Measurements from ENCODE around the gene LAMC3.
"Not testable (repeated sequence)": the region's sequence is repeated elsewhere in the genome, so short reads cannot be mapped to it uniquely, and the experiment has no call there.

LAMC3 gene

DNA sequence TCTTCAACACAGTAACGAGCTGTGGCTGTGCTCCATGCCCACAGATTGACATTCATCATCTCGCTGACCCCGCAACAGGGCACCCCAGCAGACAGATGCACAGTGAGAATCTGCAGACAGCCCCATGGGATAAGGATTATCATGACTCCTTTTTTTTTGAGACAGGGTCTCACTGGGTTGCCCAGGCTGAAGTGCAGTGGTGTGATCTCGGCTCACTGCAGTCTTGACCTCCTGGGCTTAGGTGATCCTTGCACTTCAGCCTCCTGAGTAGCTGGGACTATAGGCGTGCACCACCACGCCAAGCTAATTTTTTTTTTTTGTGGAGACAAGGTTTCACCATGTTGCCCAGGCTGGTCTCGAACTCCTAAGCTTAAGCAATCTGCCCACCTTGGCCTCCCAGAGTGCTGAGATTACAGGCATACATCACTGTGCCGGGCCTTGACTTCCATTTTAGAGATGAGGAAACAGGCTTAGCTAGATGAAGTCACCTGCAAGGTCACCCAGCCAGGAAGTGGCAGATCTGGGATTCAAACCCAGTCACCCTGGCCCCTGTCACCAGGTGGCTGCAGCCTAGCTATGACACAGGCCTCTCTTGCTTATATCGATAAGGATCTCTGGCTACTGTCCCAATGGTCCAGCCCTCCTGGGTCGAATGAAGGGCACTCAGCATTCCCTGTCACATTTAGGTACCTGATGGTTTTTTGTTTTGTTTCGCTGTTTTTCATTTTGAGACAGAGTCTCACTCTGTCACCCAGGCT, 92.4 kb downstream of the LAMC3 start:
- no peak for DNase-seq

DNA sequence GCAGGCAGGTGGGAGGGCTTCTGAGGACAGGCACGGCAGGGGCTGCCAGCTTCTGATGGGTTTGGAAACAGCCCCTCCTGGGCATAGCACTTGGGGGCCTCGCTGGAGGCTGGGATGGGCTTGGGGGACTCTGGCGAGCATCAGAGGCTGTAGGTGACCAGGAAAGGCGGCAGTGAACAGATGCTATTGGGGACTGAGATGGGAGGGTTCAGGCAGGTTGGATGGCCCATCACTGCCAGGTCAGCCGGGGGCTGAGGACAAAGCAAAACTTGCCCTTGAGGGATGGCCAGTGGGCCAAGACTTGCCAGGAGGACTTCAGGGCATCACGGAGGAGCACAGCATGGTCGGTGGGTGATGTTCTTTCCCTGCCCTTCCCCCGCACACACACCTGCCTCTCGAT, 94.0 kb downstream of the LAMC3 start:
- no peak for DNase-seq

DNA sequence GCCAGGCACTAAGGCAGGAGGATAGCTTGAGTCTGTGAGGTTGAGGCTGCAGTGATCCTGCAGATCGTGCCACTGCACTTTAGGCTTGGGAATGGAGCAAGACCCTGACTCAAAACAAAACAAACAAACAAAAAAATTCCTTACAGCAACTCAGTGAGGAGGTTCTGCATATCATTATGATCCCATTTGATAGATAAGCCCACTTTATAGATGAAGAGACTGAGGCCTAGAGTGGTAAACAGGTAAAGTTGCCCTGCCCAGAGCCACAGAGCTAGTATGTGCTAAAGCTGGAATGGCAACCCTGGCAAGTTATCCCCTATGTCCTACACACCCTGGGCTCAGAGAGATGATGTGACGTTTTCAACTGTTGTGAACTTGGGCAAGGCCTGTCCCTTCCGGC, 94.6 kb downstream of the LAMC3 start:
- DNase-seq = no peak

- DNase-seq = no peak
These were observed 95.2 kb downstream of the LAMC3 start for GRCh38 chr9:131104016-131104740.

DNA sequence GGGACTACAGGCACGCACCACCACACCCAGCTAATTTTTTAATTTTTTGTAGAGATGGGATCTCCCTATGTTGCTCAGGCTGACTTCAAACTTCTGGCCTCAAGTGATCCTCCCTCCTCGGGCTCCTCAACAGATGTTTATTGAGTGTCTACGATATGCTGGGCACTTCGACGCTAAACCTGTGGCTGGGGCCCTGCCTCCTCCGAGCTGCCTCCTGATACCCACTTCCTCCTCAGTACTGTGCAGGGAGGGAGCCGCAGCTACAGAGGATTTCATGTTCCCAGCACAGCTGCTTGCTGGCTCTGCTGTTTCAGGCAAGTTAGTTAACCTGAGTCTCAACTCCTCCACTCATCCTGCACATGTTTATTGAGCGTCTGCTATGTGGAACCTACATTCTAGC, 97.0 kb downstream of the LAMC3 start:
- DNase-seq = no peak

DNA sequence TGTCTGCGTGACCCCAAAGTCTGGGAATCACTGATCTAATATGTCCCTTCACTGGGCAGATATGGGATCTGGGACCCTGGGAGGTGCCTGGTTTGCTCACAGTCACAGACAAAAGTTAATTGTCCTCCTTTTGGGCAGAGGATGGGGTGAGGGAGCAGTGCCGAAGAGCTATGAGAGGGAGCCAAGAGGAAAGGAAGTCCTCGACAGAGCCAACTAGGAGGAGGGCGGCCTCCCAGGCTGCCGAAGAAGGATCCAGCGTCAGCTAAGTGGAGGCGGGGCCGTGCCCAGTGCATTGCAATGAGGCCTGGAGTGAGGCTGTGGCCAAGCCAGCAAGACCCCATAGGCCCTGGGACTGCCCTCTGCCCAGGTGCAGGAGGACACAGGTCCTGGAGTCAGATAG, 98.8 kb downstream of the LAMC3 start:
- DNase-seq = no peak

GRCh38 chr9:131111186-131111853, 102.3 kb downstream of the LAMC3 start:
- DNase-seq = no peak

GRCh38 chr9:131111854-131112311, 102.9 kb downstream of the LAMC3 start:
- DNase-seq = no peak

DNA sequence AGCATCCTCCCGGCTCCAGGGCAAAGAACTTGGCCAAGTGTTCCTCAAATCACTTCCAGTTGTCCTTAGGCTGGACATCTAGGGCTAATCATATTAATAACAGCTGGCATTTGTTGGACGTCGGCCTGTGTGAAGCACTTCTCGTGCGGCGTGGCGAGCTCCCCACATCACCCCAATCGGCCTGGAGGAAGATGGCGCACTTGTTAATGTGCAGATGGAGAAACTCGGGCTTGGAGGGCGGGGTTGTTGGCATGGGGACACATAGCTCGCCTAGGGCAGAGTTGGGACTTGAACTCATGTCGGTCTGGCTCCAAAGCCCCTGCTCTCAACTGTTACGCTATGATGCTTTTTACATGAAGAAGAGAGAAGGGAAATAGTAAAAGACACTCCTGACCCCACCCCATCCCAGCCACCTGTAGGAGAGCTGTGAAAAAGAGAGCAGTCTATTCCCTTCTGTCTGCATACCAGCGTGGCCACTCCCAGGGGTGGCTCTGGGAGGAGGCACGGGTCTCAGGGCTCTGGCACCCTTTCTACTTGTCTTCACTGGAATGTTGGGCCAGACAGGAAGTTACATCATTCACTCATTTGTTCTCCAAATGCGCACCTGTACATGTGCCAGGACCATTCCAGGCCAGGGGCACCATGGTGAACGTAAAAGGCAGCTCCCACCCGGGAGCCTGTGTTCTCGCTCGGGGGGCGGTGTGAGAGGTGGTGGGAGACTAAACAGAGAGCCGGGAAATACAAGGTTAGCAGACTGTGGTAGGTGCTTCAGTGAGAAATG, 103.6 kb downstream of the LAMC3 start:
- no peak for DNase-seq

DNA sequence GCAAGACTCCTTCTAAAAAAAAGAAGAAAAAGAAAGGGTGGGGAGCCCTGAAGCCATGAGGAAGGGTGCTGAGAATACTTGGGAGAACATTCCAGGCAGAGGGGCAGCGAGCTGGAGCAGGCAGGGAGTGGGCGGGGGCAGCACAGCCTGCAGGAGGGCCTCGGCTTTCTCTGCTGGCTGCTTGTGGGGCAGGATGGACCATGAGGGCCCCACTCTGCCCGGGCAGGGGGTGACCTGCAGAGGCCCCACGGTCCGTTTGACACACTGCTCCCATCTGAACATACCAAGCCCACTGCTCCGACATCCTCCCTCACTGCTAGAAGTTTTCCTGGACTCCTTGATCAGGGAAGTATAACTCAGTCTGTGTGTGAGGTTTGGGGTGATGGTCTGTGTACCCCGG, 104.7 kb downstream of the LAMC3 start:
- DNase-seq = no peak

DNA sequence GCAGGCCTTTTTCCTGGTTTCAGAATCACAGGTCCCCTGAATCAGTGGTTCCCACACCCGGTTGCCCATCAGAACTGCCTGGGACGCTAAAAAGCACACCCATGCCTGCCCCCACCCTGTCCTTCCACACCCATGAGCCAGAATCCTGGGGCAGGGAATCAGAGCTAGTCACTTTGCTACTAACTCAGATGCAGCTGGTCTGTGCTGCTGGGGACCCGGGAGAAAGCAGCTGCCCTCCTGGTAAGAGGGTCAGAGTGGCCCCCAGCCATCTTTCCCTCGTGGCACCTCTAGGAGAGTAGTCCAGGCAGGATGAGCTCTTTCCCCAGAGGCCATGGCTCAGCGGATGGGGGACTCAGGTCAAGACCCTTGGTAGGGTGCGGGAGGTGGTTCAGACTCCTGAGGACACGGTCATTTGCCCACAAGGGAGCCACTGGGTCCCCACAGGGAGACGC, 105.1 kb downstream of the LAMC3 start:
- no peak for DNase-seq

DNA sequence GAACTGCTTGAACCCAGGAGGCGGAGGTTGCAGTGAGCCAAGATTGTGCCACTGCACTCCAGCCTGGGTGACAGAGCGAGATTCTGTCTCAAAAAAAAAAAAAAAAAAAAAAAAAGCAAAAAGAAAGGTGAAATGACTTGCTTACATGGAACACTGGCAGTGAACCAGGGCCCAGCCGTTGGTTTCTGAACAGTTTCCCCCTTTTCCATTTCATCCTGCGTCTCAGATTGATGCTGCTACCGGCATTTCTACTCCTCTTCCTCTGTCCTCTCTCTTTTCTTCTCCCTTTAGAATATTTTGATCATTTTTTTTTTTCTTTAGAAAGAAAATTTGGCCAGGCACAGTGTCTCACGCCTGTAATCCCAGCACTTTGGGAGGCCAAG, 106.4 kb downstream of the LAMC3 start:
- not testable (repeated sequence) for DNase-seq

DNA sequence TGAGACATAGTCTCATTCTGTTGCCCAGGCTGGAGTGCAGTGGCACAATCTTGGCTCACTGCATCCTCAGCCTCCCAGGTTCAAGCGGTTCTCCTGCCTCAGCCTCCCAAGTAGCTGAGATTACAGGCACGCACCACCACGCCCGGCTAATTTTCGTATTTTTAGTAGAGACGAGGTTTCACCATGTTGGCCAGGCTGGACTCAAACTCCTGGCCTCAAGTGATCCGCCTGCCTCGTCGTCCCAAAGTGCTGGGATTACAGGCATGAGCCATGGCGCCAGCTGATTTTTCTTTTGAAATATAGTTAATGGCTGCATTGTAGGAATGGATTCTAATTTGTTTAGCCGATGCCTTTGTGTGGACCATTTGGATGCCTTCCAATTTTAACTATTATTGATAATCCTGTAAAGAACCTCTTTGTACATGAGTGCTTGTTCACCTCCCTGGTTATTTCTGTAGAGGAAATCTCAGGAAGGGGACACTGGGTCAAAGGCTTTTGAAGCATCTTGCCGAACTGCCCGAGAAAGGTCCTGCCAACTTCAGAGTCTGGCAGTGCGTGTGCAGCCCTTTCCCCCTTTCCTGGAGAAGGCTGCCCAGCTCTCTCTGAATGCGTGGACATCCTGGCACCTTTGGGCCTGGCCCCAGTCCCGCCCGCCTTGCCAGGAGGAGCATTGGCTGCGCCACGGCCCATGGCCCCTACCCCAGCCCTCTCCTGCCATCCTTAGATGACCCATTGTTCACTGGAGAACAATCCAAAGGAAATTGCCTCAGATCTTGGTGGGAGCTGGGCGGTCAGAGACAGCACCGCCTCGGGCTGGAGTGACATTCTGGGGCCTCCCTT, 107.5 kb downstream of the LAMC3 start:
- no peak for DNase-seq

DNA sequence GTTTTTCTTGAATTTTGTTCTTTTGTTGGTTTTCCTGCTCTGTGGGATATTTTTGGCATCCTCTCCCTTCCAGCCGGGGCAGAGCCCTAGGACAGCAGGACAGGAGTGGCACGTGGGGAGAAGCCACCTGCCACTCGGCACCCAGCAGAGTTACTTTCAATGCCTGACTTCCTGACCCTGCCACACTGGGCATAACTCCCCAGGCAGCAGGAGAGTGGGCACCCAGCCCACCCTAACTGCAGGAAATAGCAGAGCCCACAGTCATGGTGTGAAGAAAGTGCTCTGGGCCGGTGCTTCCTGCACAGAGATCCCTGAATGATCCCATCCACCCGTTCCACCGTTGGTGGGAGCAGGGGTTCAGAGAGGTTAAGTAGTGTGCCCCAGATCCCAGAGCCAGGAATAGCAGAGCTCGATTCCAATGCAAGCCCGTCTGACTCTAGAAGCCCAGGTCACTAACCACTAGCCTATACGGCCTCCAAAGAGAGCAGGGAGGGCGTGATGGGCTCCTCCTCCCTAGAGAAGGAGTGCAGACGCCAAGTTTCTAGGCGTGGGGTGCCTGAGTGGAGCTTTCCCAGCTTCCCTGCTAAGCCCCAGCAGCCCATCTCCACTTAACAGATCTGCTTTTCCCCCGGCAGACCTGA, 108.3 kb downstream of the LAMC3 start:
- no peak for DNase-seq

- no peak for DNase-seq
These were observed 108.8 kb downstream of the LAMC3 start for GRCh38 chr9:131117762-131118145.

DNA sequence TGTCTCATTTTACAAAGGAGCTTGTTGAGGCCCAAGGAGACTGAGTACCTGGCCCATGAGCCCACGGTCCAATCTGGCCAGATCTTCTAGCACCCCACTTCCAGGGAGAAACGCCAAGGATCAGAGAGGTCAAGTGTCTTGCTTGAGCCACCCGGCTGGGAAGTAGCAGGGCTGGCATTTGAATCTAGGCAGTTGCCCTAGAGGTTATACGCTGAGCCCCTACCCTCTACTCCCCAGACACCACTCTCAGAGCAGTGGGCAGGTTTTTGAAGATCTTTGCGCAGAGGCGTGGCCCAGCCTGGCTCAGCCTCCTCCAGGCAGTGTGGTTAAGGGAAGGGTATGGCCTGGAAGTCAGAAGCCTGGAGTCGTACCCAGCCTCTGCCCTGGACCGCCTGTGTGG, 110.6 kb downstream of the LAMC3 start:
- DNase-seq = no peak

- no peak for DNase-seq
These were observed 111.8 kb downstream of the LAMC3 start for GRCh38 chr9:131120620-131121228.

DNA sequence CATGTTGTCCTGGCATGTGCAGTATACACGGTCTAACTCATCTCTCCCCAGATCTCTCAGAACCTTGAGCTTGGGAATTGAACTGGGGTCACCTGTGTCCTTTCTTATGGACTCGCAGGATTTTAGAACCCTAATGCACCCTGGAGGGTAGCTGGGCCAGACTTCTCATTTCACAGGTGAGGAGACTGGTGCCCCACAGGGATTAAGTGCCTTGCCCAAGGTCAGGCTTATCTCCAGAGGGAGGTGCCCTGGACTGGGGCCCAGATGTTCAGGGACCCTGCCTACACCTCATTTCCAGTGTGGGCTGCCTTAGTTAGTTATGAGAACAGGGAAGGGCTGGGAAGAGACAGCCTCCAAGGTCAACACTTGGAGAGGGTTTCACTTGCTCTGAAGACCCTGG, 112.4 kb downstream of the LAMC3 start:
- DNase-seq = no peak

DNA sequence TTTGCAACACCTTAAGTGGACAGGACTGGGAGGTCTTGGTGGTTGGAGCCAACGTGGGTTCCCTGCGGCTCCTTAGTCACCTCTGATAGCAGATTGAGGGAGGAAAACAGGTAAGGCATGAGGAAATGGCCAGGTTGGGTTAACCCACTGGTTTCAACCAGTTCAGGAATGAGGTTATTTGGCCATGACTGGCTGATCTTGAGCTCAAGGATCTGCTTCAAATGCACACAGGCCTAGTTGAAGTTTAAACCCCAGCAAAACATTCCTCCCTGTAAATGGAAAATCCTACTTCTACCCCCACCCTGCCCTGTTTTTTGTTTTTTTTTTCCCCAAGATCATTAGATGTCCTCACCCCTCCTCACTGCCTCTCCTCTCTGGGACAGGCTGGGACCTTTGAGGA, 113.2 kb downstream of the LAMC3 start:
- no peak for DNase-seq

GRCh38 chr9:131125038-131125287, 116.0 kb downstream of the LAMC3 start:
- DNase-seq = no peak

DNA sequence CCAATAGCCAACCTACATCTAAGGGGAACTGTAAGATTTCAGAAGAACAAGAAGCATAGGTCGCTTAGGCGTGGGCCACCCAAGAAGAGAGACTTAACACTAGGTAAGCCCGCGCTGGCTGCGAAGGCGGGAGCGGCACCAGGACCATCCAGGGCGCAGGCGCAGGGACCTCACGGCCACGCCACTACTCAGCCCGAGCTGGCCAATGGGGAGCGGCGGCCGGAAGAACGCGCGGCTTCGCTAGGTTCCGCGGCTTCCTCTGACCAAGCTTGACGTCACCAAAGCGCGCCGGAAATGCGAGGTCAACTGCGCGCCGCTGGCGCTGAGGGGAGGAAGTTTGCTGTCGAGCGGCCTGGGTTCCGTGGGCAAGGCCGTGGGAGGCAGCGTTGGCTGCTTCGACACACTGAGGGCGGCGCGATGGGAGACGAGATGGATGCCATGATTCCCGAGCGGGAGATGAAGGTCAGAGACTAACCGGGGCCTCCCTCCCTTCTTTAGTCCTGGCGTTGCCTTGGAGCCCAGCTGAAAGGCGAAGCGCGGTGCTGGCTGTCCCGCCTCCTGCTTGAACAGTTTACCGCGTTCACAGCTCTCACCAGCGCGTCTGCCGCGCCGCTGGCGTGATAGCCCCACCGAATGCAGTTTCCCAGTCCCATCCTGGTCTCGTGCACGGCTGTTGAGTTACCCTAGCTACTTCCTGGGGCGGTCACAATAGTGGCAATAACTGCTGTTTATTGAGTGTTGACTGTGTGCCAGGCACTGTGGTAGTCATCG, 116.5 kb downstream of the LAMC3 start, which contains the start of gene NUP214:
NUP214 (plus strand) TSS at position 299 of the 771 bp plus-strand sequence; CDS start at position 418, 119 bp downstream.
- peak; percentile 99 for DNase-seq

Measured in effector CD8-positive, alpha-beta T cell (primary cell).